Mucosa of descending colon (tissue), 3 donors: ENCODE data around the gene SH3BP5. TPM values are rescaled to one million over a fixed set of nuclear protein-coding genes. Genes with fewer than 3 reads are reported as not detected.

Source experiments
- ATAC-seq: fragments of 200-7000 bp; cut with Tn5 transposase; one replicate; pipeline ENCODE4 v1.9.1; 2020; ENCODE audit warnings: mild to moderate bottlenecking, moderate library complexity
- DNase-seq, 3 donors: peaks; one replicate each; pipeline ENCODE4 v3.0.0-alpha.2; 2020
- H3K36me3 ChIP-seq: fragments of 200-600 bp; one replicate; pipeline ENCODE4 v1.8.0; 2021; ENCODE audit warnings: low read depth, mild to moderate bottlenecking
- H3K4me1 ChIP-seq: fragments of 200-600 bp; one replicate; pipeline ENCODE4 v1.8.0; 2021; ENCODE audit warnings: low read depth, mild to moderate bottlenecking
- H3K4me3 ChIP-seq: fragments of 200-600 bp; one replicate; pipeline ENCODE4 v1.8.0; 2021; ENCODE audit warnings: mild to moderate bottlenecking
- H3K9me3 ChIP-seq: fragments of 200-600 bp; one replicate; pipeline ENCODE4 v1.8.0; 2021; ENCODE audit warnings: mild to moderate bottlenecking
- intact Hi-C, 2 donors: fragments of 100-400 bp; cut with DNase I in 1 of 2; cut with micrococcal nuclease in 1 of 2; formaldehyde crosslinking; loops; one replicate each; pipeline versions ENCODE4 v1.11.0 to v1.11.1; 2022; cut with DNase I, micrococcal nuclease
- total RNA-seq, 3 donors: library from RNA; stranded (reverse); fragmentation: NEBNext Ultra II Directional in 2 of 3; extraction: Animal tissue kit (Norgen Biotek cat#: 25700) in 2 of 3; gene quantifications; one replicate each; pipeline versions ENCODE4 v1.2.1 to v1.2.4, GENCODE V29; 2021 to 2023
- TF ChIP-seq, protein P1 (sequence below): fragments of 200-600 bp; IDR thresholded peaks from one replicate; pipeline ENCODE4 v1.8.0; 2022; ENCODE audit warnings: antibody characterized with exemption, mild to moderate bottlenecking
- donor health status: DM: no; HTN: no; CAD: no; lungs with moderate emphysema.
- donor health status: DM: no; HTN: no; CAD: no.
- donor health status: DM: no; HTN: yes; CAD: no.

The SH3BP5 gene
- total RNA-seq, 3 donors from 2014 or later = 5.9 to 20.8 (median 10.9) TPM

DNA sequence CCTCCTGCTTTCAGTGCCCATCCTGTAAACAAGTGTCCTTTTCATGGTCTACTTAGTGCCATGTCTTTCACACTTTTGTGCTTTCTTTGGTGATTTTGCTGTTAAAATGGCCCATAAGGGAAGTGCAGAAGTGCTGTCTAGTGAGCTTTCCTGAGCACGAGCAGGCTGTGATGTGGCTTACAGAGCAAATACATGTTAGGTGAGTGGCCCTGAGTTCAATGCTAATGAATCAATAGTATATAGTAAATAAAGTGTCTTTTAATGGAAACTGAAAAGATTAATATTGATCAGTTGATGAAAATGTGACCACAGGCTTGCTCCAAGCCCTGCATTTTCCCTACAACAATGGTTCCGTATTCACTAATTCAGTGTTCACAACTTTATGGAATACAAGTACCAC is 5.7 kb downstream of the SH3BP5 start:
- DNase-seq = no peak
- intact Hi-C loops = no loop called here
- Histone ChIP-seq H3K4me1 (peaks cover 4% of the 10 kb centered on the region), H3K4me3 (no peak overlapping the region), H3K36me3 (no peaks in the 10 kb centered on the region), H3K9me3 (no peaks in the 10 kb centered on the region)
- ATAC-seq = no peak
- TF ChIP-seq, protein P1, sequence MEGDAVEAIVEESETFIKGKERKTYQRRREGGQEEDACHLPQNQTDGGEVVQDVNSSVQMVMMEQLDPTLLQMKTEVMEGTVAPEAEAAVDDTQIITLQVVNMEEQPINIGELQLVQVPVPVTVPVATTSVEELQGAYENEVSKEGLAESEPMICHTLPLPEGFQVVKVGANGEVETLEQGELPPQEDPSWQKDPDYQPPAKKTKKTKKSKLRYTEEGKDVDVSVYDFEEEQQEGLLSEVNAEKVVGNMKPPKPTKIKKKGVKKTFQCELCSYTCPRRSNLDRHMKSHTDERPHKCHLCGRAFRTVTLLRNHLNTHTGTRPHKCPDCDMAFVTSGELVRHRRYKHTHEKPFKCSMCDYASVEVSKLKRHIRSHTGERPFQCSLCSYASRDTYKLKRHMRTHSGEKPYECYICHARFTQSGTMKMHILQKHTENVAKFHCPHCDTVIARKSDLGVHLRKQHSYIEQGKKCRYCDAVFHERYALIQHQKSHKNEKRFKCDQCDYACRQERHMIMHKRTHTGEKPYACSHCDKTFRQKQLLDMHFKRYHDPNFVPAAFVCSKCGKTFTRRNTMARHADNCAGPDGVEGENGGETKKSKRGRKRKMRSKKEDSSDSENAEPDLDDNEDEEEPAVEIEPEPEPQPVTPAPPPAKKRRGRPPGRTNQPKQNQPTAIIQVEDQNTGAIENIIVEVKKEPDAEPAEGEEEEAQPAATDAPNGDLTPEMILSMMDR = no peak

DNA sequence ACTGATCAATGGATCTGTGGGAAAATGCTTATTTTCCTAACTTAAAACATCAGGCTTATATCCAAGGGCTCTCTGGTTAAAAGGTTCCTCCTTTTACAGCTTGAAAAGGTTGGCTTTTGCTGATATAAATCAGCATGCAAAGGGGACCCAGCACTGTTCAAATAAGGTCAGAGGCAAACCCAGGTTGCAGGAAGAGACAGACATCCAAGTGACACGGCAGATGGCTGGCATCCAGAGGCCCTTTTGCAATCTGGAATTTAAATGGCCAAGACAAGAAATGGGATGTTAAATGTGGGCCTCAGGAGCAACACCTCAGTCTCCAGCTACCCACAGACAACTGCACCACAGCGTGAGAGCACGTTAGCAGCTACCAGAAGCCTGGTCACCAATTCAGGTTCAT is 6.3 kb downstream of the SH3BP5 start:
- no peak for ATAC-seq
- Histone ChIP-seq H3K4me1 (no peaks in the 10 kb centered on the region), H3K9me3 (no peaks in the 10 kb centered on the region), H3K36me3 (no peaks in the 10 kb centered on the region), H3K4me3 (no peak overlapping the region)
- intact Hi-C loops = no loop called here
- DNase-seq = no peak
- TF ChIP-seq, protein P1 = no peak

DNA sequence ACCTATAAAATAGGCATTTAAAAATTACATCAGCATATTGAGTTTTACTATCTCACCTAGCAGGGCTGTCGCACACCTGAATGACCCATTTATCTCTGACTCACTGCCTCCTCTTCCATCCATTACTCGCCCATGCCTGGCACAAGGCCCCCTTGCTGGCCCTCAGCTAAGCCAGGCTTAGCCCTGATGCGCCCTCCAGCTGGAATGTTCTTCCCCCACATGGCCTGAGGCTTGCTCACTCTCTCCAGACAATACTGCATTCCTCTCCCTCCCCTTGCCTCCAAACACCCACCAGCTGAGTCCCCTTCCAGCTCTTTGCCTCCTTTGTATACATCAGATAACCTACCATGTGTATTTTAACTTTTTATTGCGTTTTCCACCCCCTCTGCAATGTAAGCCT is 7.2 kb downstream of the SH3BP5 start:
- peak; percentile 22 for ATAC-seq
- intact Hi-C loops = no loop called here

DNA sequence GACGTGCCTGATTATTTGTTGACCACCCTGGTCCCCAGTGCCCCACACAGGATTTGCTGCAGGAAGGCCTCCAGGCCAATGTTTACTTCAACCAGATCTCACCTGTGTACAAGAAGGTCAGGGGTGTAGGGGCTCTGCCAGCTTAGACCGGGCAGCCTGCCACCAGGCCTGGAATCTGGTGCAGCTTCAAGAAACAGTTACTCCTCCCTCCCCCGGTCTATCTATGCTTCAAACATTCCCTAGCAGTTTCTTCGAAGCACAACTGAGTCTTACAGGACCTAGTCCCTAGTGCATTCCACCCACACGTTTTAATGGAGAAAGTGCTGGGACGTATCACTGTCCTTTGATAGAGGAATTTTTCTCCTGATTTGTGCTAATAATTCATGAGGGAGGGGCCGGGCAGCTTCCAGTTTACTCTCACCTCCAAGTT is 8.0 kb downstream of the SH3BP5 start:
- H3K4me3 ChIP-seq = no peak overlapping the region
- H3K4me1 ChIP-seq = no peaks in the 10 kb centered on the region
- no peaks in the 10 kb centered on the region for H3K36me3 ChIP-seq
- DNase-seq (no peak), ATAC-seq (no peak)
- intact Hi-C loops = no loop called here
- TF ChIP-seq, protein P1 = no peak
- H3K9me3 ChIP-seq = no peaks in the 10 kb centered on the region

More for the DNA sequence above, 7.2 kb downstream of the SH3BP5 start:
- Histone ChIP-seq H3K4me1 (no peaks in the 10 kb centered on the region), H3K4me3 (no peak overlapping the region), H3K9me3 (no peaks in the 10 kb centered on the region), H3K36me3 (no peaks in the 10 kb centered on the region)
- TF ChIP-seq, protein P1 = no peak
- no peak for DNase-seq

DNA sequence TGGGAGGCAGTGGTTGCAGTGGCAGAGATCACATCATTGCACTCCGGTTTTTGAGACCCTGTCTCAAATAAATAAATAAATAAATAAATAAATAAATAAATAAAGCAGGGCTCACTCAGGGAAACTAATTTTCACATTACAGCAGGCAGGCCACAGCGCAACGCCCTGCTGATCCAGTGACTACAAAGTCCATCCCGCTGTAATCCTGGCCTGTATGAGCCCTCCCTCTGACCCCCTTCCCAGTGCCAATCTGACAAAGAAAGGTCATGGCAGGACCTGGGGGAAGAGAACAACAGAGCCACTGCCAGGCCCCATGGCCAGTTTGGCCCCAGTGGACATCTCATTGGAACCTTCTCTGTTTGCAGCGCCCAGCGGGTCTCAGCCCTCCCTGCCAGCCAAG is 9.3 kb downstream of the SH3BP5 start:
- Histone ChIP-seq H3K36me3 (no peaks in the 10 kb centered on the region), H3K4me3 (no peak overlapping the region), H3K4me1 (no peaks in the 10 kb centered on the region), H3K9me3 (no peaks in the 10 kb centered on the region)
- DNase-seq (no peak), ATAC-seq (no peak)
- intact Hi-C loops = no loop called here
- TF ChIP-seq, protein P1 = no peak

DNA sequence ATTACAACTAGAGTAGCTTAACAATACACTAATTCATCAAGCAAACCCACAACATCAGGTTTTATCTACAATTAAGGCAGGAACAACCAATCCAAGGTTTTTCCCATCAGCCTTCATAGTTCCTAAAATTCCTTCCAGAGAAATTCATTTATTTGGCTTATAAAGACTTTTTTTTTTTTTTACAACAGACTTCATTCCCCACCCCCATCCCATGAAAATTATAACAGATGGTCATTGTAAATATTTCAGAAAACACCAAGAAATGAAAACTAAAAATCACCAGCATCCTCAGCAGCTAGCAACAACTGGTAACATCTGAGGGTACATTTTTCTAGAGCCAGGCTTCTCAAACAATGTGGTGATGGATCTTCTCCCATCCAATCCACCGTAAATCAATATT is 11.0 kb downstream of the SH3BP5 start:
- DNase-seq = no peak
- TF ChIP-seq, protein P1 = no peak
- Histone ChIP-seq H3K4me1 (no peaks in the 10 kb centered on the region), H3K4me3 (no peak overlapping the region), H3K36me3 (no peaks in the 10 kb centered on the region), H3K9me3 (no peaks in the 10 kb centered on the region)
- ATAC-seq = no peak
- intact Hi-C loops = no loop called here
